ENCODE measurements around the gene BICC1.

BICC1 gene

DNA sequence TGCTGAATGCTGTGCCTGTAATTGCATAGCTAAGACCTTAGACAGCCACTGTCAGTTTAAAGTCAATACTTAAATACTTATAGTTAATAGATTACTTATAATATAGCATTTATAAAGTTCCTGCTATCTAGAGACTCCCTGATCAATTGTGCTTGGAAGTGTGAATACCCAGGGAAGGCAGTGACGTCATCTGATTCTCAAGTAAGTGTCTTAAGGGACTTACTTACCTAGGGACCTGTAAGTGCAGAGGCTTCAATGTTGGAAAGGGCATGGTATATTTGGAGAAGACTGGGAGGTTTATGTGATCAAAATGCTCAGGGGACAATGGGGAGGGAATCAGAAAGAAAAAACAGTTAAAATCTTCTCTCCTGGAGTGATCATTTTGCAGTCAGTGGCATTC is 55.0 kb downstream of the BICC1 start:
- no peak for TF ChIP-seq SPI1 (IDR thresholded peaks at IDR 0.05; ENCODE audit: borderline replicate concordance, low read depth)
- TF ChIP-seq GABPA (IDR thresholded peaks at IDR 0.05; ENCODE audit: low read depth), result no peak
- TF ChIP-seq POLR2AphosphoS5 (IDR thresholded peaks at IDR 0.05; ENCODE audit: low read depth), result no peak
- TF ChIP-seq, protein P1, sequence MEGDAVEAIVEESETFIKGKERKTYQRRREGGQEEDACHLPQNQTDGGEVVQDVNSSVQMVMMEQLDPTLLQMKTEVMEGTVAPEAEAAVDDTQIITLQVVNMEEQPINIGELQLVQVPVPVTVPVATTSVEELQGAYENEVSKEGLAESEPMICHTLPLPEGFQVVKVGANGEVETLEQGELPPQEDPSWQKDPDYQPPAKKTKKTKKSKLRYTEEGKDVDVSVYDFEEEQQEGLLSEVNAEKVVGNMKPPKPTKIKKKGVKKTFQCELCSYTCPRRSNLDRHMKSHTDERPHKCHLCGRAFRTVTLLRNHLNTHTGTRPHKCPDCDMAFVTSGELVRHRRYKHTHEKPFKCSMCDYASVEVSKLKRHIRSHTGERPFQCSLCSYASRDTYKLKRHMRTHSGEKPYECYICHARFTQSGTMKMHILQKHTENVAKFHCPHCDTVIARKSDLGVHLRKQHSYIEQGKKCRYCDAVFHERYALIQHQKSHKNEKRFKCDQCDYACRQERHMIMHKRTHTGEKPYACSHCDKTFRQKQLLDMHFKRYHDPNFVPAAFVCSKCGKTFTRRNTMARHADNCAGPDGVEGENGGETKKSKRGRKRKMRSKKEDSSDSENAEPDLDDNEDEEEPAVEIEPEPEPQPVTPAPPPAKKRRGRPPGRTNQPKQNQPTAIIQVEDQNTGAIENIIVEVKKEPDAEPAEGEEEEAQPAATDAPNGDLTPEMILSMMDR (IDR thresholded peaks at IDR 0.05; ENCODE audit: insufficient read depth, low read length), result no peak
- TF ChIP-seq REST (IDR thresholded peaks at IDR 0.05; ENCODE audit: insufficient replicate concordance, low read depth), result no peak
- H3K4me3 ChIP-seq (replicated peaks; ENCODE audit: insufficient read depth, low read length), result no peak overlapping the region
- H3K27ac ChIP-seq (replicated peaks), result no peak overlapping the region
- H3K27me3 ChIP-seq (ENCODE audit: insufficient read depth, poor library complexity, severe bottlenecking), result no peaks in the 10 kb centered on the region
- DNase-seq (ENCODE audit: low read depth in 1 of 2, low spot score in 1 of 2), result no peak

DNA sequence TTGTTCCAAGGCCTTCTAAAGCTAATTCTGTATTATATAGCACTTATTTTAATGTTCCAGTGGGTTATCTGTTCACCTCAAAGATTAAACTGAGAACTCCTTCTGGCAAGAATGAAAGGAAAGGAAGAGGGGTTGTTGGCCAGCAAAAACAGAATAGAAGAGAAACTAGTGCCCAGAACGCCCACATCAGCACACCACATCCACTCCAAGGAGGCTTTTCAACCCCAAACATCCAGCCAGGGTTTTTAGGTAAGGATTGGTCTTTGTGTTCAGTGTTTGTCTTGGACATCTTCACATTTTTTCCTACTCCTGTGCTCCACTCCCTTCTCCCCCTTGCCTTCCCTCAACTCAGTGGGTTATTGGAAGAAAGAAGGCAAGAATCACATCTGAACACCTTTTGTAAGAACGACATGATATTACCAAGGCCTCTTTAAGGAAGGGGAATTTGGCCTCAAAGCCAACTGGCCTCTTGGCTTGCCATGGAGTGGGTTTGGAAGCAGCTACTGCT is 55.8 kb downstream of the BICC1 start:
- Histone ChIP-seq H3K27me3 (ENCODE audit: insufficient read depth, poor library complexity, severe bottlenecking) (no peaks in the 10 kb centered on the region), H3K4me3 (replicated peaks; ENCODE audit: insufficient read depth, low read length) (no peak overlapping the region), H3K27ac (replicated peaks) (no peak overlapping the region)
- TF ChIP-seq GABPA (IDR thresholded peaks at IDR 0.05; ENCODE audit: low read depth), result no peak
- TF ChIP-seq, protein P1 (IDR thresholded peaks at IDR 0.05; ENCODE audit: insufficient read depth, low read length), result no peak
- TF ChIP-seq SPI1 (IDR thresholded peaks at IDR 0.05; ENCODE audit: borderline replicate concordance, low read depth), result no peak
- no peak for TF ChIP-seq POLR2AphosphoS5 (IDR thresholded peaks at IDR 0.05; ENCODE audit: low read depth)
- no peak for TF ChIP-seq REST (IDR thresholded peaks at IDR 0.05; ENCODE audit: insufficient replicate concordance, low read depth)
- no peak for DNase-seq (ENCODE audit: low read depth in 1 of 2, low spot score in 1 of 2)

DNA sequence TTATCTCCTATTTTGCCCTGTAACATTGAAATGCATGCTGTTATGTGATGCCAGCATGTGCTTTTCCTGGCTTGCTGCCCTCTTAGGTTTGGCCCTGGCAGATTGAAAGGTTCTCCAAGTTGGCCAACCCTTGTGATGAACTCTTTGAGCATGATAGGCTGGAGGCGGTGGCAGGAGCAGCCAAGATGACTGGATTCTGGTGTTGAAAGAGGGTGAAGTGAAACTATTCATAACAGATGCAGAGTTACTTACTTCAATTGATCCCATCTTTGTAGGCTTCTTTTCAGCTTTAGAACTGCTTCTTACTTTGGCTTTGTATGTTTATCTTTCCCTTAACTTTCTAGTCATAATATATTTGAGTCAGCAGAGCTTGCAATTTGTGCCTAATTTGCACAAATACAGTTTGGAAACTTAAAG is 57.6 kb downstream of the BICC1 start:
- Histone ChIP-seq H3K4me3 (replicated peaks; ENCODE audit: insufficient read depth, low read length) (no peak overlapping the region), H3K27me3 (ENCODE audit: insufficient read depth, poor library complexity, severe bottlenecking) (no peaks in the 10 kb centered on the region), H3K27ac (replicated peaks) (no peak overlapping the region)
- no peak for TF ChIP-seq POLR2AphosphoS5 (IDR thresholded peaks at IDR 0.05; ENCODE audit: low read depth)
- no peak for TF ChIP-seq GABPA (IDR thresholded peaks at IDR 0.05; ENCODE audit: low read depth)
- TF ChIP-seq, protein P1 (IDR thresholded peaks at IDR 0.05; ENCODE audit: insufficient read depth, low read length), result no peak
- no peak for TF ChIP-seq SPI1 (IDR thresholded peaks at IDR 0.05; ENCODE audit: borderline replicate concordance, low read depth)
- DNase-seq (ENCODE audit: low read depth in 1 of 2, low spot score in 1 of 2), result no peak

- TF ChIP-seq, protein P1 (IDR thresholded peaks at IDR 0.05; ENCODE audit: insufficient read depth, low read length), result no peak
- TF ChIP-seq GABPA (IDR thresholded peaks at IDR 0.05; ENCODE audit: low read depth) (no peak), REST (IDR thresholded peaks at IDR 0.05; ENCODE audit: insufficient replicate concordance, low read depth) (no peak), SPI1 (IDR thresholded peaks at IDR 0.05; ENCODE audit: borderline replicate concordance, low read depth) (no peak), POLR2AphosphoS5 (IDR thresholded peaks at IDR 0.05; ENCODE audit: low read depth) (no peak)
- DNase-seq (ENCODE audit: low read depth in 1 of 2, low spot score in 1 of 2), result no peak
- Histone ChIP-seq H3K4me3 (replicated peaks; ENCODE audit: insufficient read depth, low read length) (no peak overlapping the region), H3K27me3 (ENCODE audit: insufficient read depth, poor library complexity, severe bottlenecking) (no peaks in the 10 kb centered on the region), H3K27ac (replicated peaks) (no peak overlapping the region)
Measured at GRCh38 chr10:58570979-58571378, 58.3 kb downstream of the BICC1 start.

Measured in HL-60 (cell line).